KOPT-K1 (cell line): ENCODE data around the gene TNNC1.

ENCODE experiments used
- H3K27ac ChIP-seq: fragments of 200-600 bp; sonication (generic); 2 replicates; pipeline ENCODE4 v1.5.1; 2016; ENCODE audit warnings: antibody characterized with exemption, mild to moderate bottlenecking, low read depth, low read length; ENCODE audit not compliant: poor library complexity, severe bottlenecking
- H3K36me3 ChIP-seq: fragments of 200-600 bp; sonication (generic); 2 replicates; pipeline ENCODE4 v1.5.1; 2017; ENCODE audit warnings: antibody characterized with exemption, mild to moderate bottlenecking, low read length, moderate library complexity; ENCODE audit not compliant: insufficient read depth
- H3K9me3 ChIP-seq: fragments of 200-600 bp; sonication (generic); 2 replicates; pipeline ENCODE4 v1.5.1; 2017; ENCODE audit warnings: antibody characterized with exemption, low read length, mild to moderate bottlenecking; ENCODE audit not compliant: insufficient read depth, poor library complexity, severe bottlenecking

The TNNC1 gene

DNA sequence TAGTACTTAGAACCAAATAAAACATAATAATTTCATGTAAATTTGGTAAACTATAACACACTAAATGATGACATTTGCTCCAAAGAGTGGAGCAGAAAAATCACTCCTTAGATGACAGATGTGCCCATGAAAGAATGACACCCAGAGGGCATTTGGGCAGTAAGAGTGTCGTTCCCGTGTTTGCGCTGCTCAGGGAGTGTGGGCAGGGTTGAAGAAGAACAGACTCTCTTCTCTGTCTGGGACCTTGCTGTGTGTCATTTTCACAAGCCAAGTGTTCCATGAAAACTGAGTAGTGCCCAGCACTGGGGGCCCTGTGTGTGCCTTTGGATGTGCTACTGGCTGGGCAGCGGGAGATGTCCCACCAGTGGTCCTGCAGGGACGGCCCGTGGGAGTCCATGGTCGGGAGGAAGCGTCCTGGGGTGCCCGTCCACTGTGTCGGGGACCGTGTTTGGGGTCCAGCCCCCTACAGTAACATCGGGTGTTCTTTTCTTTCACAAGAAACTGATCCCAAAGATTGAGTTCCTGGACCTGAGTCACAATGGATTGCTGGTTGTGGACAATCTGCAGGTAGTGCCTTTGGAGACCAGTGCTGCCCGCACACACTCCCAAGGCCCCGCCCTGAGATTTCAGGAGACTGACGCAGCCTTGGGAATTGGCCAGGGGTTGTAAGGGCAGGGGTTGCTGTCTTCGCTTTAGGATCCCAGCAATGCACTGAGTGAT is 23.4 kb upstream of the TNNC1 start:
- peaks cover 99% of the 10 kb centered on the region for H3K36me3 ChIP-seq
- no peak overlapping the region for H3K27ac ChIP-seq
- no peaks in the 10 kb centered on the region for H3K9me3 ChIP-seq

DNA sequence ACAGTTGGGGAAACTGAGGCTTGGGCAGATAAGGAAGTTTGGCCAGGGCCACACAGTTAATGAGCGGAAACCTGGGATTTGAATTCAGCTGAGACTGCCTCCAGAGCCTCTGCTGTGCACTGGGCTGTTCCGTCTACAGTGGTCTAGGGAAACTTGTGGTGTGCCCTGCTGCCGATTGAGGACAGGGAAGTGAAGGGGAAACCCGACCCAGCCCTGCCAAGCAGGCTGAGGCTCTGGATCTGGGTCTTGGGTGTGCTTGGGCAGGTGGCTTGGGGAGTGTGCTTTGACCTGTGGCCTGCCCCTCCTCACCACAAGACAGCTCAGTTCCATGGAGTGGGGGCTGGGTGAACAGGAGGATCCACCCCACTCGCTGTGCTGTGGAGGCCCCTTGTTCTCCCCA is 19.2 kb upstream of the TNNC1 start:
- no peak overlapping the region for H3K27ac ChIP-seq
- peaks cover 97% of the 10 kb centered on the region for H3K36me3 ChIP-seq
- H3K9me3 ChIP-seq = no peaks in the 10 kb centered on the region

DNA sequence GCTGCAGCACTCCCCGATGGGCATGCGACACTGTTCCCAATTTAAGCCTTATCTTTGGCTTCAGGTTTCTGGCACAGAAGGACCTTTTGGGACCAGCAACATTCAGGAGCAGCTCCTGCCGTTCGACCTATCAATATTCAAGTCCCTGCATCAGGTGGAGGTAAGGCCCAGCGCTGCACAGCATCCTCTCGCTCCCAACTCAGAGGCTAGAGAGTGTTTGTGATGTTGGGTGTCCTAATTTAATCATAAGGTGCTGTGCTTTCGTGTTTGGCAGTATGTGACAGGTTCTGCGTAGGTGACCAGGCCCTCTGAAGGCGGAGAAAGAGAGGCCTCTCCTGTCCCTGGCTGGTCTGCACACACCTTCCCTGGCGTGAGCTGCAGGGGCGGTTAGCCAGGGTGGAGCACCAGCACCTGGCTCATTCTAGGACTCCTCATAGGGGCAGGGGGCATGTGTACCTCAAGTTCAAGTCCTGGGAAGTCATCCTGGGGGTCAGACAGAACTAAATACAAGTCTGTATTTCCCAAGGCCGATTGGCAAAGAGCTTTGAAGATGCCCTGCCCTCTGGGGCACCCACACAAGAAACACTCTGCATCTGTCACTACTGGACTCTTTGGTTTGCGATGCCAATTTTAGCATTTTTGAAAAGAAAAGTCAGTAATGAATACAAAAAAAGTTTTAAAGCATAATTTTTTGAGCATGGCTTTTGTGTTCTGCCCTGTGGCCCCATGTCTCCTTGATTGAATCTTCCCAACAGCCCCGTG is 18.6 kb upstream of the TNNC1 start:
- no peak overlapping the region for H3K27ac ChIP-seq
- no peaks in the 10 kb centered on the region for H3K9me3 ChIP-seq
- H3K36me3 ChIP-seq = peaks cover 97% of the 10 kb centered on the region

DNA sequence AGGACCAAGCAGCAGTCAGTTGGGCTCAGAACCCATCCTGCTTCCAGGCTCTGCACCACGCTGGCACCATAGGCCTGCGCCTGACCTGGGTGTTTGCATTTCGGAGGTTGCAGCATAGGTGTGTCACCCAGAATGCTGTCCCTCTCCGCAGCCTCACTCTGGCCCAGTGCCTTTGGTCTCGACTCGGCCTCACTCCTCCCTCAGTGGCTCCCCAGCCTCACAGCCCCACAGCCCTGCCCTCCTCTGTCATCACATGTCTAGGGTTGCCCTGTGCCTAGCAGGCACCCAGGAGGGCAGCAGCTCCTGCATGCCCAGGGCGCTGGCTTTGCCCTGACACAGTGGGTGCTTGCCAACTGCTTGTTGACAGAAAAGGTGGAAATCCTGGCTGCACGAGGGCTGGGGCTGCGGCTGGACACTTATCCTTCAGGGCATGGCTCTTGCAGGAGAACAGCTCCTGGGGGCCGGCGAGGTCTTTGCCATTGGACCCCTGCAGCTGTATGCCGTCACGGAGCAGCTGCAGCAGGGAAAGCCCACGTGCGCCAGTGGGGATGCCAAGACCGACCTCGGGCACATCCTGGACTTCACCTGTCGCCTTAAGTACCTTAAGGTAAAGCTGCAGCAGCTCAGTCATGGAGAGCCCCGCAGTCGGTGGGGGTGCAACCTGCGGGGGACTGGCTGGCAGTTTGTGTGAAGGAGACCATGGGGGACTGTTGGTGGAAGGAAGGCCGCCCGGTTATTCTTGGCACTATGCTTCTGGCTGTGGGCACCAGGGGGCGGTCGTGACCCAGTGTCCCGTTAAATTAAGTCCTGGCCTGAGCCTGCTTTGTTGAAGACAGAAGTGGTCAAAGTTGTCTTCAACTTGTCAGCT is 17.8 kb upstream of the TNNC1 start:
- Histone ChIP-seq H3K36me3 (peaks cover 97% of the 10 kb centered on the region), H3K27ac (no peak overlapping the region)

DNA sequence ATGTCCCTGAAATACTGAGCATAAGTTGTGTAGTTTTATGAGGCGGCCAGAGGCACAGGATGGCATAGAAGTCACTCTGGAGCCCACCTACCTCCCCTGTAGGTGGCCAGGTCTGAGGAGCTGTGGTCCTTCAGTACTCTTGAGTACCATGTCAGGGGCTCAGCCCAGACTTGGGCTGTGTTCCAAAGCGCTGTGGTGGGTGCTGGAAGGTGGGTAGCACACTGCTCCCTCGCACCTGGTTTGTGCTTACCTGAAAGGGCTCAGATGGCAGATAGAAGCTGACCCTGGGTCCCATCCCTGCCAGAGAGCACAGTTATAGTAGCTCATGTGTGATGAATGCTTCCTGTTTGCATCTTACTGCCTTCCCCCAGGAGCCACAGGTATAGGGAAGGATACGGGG is 17.1 kb upstream of the TNNC1 start:
- H3K36me3 ChIP-seq = peaks cover 97% of the 10 kb centered on the region
- H3K9me3 ChIP-seq = no peaks in the 10 kb centered on the region
- H3K27ac ChIP-seq = no peak overlapping the region

More for the DNA sequence above, 17.8 kb upstream of the TNNC1 start:
- H3K9me3 ChIP-seq = no peaks in the 10 kb centered on the region

DNA sequence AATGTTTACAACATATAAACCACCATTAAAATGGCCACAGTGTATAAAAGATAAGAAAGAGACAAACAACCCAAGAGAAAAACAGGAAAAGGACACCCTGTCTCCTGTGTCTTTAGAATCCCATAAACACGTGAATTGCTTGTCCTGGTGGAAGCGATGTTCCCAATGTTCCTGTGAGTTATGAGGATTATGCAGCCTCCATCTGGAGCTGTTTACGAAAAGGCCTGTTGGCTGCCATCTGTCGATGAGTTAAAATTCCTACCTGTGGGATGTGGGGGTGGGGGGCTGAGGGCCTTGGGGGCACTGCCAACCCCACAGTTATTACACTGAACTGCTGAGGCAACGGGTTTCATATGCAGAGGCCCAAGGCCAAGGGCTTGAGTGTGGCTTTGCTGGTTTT is 15.2 kb upstream of the TNNC1 start:
- H3K36me3 ChIP-seq = peaks cover 98% of the 10 kb centered on the region
- H3K27ac ChIP-seq = no peak overlapping the region
- no peaks in the 10 kb centered on the region for H3K9me3 ChIP-seq

DNA sequence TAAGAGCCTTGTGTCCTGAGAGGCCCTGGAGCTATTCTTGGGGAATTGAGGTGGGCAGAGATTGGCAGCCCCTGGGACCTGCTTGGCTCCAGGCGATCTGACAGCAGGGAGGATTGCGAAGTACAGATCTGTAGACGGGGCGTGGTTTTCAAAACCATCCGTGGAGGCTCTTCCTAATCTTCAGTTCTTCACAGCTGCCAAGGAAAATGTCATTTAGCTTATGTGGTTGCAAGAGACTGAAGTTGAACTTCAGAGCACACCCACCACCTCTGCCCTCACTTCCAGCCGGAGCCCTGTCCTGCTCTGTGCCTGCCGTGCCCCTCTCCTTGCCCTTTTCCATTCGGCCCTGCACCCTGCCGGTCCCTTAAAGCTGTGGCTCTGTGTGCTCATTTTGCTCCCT is 14.5 kb upstream of the TNNC1 start:
- Histone ChIP-seq H3K9me3 (no peaks in the 10 kb centered on the region), H3K27ac (no peak overlapping the region), H3K36me3 (peaks cover 97% of the 10 kb centered on the region)

DNA sequence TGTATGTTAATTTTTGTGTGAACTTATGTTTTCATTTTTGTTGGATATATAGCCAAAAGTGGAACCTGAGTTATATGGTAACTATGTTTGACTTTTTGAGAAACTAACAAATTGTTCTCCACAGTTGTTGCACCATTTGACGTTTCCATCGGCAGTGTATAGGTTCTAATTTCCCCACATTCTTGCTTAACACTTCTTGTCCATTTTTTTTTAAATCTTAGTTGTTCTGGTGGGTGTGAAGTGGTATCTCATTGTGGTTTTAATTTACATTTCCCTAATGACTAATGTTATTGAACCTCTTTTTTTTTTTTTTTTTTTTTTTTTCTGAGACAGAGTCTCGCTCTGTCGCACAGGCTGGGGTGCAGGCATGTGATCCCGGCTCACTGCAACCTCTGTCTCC is 9.6 kb upstream of the TNNC1 start:
- Histone ChIP-seq H3K36me3 (peaks cover 97% of the 10 kb centered on the region), H3K27ac (no peak overlapping the region), H3K9me3 (no peaks in the 10 kb centered on the region)

DNA sequence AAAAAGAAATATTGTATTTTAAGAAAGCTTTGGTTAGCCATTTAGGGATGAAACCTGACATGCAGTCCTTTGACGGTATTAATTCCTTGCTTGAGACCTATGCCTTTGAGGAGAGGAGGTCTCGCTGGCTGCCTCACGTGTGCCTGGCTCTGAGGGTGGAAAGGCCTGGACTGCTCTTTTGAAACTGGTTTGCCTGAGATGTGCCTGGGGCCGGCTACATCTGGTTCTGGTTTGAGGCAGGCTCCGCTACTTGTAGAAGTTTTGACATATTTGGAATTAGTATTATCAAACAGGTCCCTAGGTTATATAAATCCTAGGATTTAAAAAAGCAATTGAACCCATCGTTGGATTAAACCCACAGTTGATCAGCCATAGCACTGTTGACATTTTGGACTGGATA is 8.0 kb upstream of the TNNC1 start:
- H3K27ac ChIP-seq = no peak overlapping the region
- H3K9me3 ChIP-seq = no peaks in the 10 kb centered on the region
- peaks cover 94% of the 10 kb centered on the region for H3K36me3 ChIP-seq

DNA sequence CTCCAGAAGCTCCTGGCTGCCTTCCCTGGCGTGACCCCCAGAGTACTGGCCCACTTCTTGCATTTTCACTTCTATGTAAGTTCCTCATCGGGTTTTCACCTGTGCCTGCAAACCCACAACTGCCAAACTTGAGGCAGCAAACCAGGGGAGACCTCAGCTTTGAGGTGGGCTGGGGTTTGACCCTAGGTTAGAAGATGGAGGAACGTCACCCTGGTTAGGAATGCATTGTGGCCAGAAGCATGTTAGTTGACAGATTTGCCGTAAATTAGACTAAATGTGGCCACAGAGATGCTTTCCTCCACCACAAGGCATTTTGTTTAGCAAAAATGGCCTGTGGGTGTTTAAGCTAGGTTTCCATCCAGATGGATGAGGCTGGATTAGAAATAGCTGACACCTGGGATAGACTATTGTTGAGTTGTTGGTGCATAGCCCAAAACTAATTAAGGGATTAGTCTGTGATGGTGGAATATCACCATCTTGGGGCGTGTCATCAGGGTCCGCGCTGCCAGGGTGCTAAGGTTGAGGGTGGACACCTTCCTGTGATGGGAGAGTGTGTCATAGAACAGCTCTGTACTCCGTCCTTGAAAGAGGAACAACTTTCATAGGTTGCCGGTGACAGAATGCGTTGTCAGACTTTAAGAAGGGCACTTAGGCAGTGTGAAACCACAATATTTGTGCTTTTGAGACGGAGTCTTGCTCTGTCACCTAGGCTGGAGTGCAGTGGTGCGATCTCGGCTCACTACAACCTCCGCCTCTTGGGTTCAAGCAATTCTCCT is 5.1 kb upstream of the TNNC1 start:
- H3K27ac ChIP-seq = no peak overlapping the region
- no peaks in the 10 kb centered on the region for H3K9me3 ChIP-seq
- H3K36me3 ChIP-seq = peaks cover 64% of the 10 kb centered on the region

DNA sequence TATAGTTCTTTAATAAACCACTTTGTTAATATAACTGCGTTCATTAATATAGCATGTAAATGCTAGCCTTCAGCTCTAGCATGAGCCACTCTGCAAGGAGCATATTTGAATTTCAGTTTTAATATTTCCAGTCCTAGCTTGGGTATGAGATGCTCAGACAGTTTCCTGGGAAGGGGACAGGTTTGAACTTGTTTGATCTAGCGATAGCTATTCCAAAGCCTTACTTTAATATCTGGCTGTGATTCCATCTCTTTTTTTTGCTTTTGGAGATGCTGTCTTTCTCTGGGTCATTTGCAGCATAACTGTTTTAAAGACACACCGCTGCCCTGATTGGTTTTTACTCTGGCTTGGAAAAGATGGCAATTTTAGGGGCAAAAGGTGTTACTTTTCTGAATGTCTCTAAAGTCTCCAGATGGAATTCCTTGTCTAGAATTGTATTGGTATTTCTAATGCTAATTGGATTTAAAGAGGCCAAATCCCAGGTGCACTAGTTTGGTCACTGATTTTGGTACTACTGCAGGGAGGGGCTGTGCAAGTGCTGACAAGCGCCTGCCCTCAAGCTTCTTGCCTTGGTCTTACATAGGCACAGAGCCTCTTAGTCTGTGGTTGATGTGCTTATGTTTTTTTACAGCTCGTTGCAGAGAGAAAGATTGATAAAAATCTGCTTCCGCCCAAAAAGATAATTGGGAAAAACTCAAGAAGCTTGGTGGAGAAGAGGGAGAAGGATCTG is 4.4 kb upstream of the TNNC1 start:
- H3K27ac ChIP-seq = no peak overlapping the region

DNA sequence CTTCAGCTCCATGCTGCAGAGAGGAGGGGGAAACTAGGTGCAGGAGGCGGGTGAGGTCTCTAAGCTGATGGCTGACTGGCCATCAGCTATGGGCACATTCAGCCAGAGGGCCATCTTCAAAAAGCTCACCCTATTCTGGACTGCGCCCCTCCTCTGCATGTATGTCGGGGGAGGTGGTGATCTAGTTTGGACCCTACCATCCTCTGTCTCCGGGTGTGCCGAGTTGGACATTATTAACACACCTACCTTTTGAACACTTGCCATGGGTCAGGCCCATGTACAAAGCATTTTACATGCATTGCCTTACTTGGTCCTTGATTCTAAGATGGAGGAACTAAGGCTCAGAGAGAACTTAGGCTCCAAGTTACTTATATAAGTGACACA is 3.0 kb upstream of the TNNC1 start:
- Histone ChIP-seq H3K36me3 (peaks cover 44% of the 10 kb centered on the region), H3K27ac (peak overlapping the region; percentile 83), H3K9me3 (no peaks in the 10 kb centered on the region)

More for the DNA sequence above, 4.4 kb upstream of the TNNC1 start:
- Histone ChIP-seq H3K9me3 (no peaks in the 10 kb centered on the region), H3K36me3 (peaks cover 58% of the 10 kb centered on the region)

DNA sequence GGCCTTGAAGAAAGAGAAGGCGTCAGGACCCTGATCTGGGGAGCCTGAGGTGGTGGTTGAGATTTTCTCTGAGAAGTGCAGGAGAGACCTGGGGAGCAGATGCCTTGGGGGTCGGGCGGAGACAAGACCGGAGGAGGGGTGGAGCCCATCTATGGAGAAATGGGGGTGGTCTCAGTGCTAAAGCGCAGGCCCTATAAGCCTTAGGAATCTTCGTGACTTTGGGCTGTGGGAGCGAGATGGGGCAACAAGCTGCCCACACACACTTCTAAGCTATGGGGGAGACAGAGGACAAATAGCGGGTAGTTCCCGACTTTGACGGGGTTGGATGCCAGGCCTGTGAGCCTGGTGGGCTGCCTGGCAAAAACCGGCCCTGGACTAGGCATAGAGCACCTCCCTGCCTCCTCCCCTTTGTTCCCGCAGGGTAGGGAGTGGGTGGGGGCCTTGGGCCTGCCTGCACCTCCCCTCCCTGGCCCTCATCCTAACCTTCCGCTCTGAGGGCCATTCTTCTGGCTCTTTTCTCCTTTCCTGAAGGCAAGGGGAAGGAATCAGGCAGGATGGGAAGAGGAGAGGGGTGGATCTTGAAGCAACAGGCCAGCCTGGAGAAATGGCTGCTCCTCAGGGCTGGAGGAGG is 2.4 kb upstream of the TNNC1 start:
- peaks cover 39% of the 10 kb centered on the region for H3K36me3 ChIP-seq
- peak overlapping the region; percentile 83 for H3K27ac ChIP-seq
- no peaks in the 10 kb centered on the region for H3K9me3 ChIP-seq
